Stimulated activated memory B cell treated with anti-CD40 and anti-IgM and Interleukin-4, amounts not matched to agents 10 μg/mL and 1 μg/mL and 100 μg/mL, for 72 hours (primary cell): ENCODE measurements around the gene SEZ6.

Experiments used
- ATAC-seq: fragments of 150-1000 bp; cut with Tn5 transposase; 2 replicates; pipeline ENCODE4 v1.10.0; 2021
- H3K27ac Mint-ChIP-seq: one replicate; pipeline ENCODE4 v1.8.0; 2022; ENCODE audit warnings: mild to moderate bottlenecking, mixed read lengths
- H3K27me3 Mint-ChIP-seq: one replicate; pipeline ENCODE4 v1.8.0; 2022; ENCODE audit warnings: mixed read lengths
- H3K36me3 Mint-ChIP-seq: one replicate; pipeline ENCODE4 v1.8.0; 2022; ENCODE audit warnings: mixed read lengths
- H3K4me1 Mint-ChIP-seq: one replicate; pipeline ENCODE4 v1.8.0; 2022; ENCODE audit warnings: mixed read lengths
- H3K4me3 Mint-ChIP-seq: one replicate; pipeline ENCODE4 v1.8.0; 2022; ENCODE audit warnings: mild to moderate bottlenecking, moderate library complexity, mixed read lengths
- H3K9me3 Mint-ChIP-seq: one replicate; pipeline ENCODE4 v1.8.0; 2022; ENCODE audit warnings: mixed read lengths

Gene SEZ6

GRCh38 chr17:28950752-28951427, 54.9 kb downstream of the SEZ6 start:
- H3K27ac Mint-ChIP-seq, result no peak overlapping the region
- no peaks in the 10 kb centered on the region for H3K27me3 Mint-ChIP-seq
- H3K4me3 Mint-ChIP-seq, result no peak overlapping the region
- no peaks in the 10 kb centered on the region for H3K9me3 Mint-ChIP-seq
- H3K4me1 Mint-ChIP-seq, result peaks cover 24% of the 10 kb centered on the region
- peak; percentile 0 for ATAC-seq
- H3K36me3 Mint-ChIP-seq, result peaks cover 17% of the 10 kb centered on the region

- Mint-ChIP-seq H3K27me3 (no peaks in the 10 kb centered on the region), H3K36me3 (peaks cover 18% of the 10 kb centered on the region), H3K27ac (no peak overlapping the region), H3K4me3 (no peak overlapping the region), H3K4me1 (peaks cover 31% of the 10 kb centered on the region), H3K9me3 (no peaks in the 10 kb centered on the region)
- no peak for ATAC-seq
Observed at GRCh38 chr17:28950017-28950751, 55.6 kb downstream of the SEZ6 start.

- Mint-ChIP-seq H3K27me3 (no peaks in the 10 kb centered on the region), H3K9me3 (no peaks in the 10 kb centered on the region), H3K4me1 (peaks cover 39% of the 10 kb centered on the region), H3K4me3 (no peak overlapping the region), H3K36me3 (peaks cover 20% of the 10 kb centered on the region), H3K27ac (no peak overlapping the region)
- ATAC-seq, result peak; percentile 42
Observed at GRCh38 chr17:28949185-28950016, 56.4 kb downstream of the SEZ6 start.

GRCh38 chr17:28948873-28949184, 57.0 kb downstream of the SEZ6 start:
- Mint-ChIP-seq H3K27ac (no peak overlapping the region), H3K4me3 (no peak overlapping the region), H3K9me3 (no peaks in the 10 kb centered on the region), H3K27me3 (no peaks in the 10 kb centered on the region), H3K36me3 (peaks cover 24% of the 10 kb centered on the region), H3K4me1 (peaks cover 45% of the 10 kb centered on the region)
- ATAC-seq, result no peak

GRCh38 chr17:28948342-28948741, 57.5 kb downstream of the SEZ6 start:
- no peaks in the 10 kb centered on the region for H3K27me3 Mint-ChIP-seq
- peaks cover 49% of the 10 kb centered on the region for H3K4me1 Mint-ChIP-seq

GRCh38 chr17:28947639-28948038, 58.2 kb downstream of the SEZ6 start:
- Mint-ChIP-seq H3K4me1 (peaks cover 55% of the 10 kb centered on the region), H3K27ac (no peak overlapping the region), H3K27me3 (no peaks in the 10 kb centered on the region), H3K4me3 (no peak overlapping the region), H3K36me3 (peaks cover 31% of the 10 kb centered on the region), H3K9me3 (no peaks in the 10 kb centered on the region)
- ATAC-seq, result no peak

More at GRCh38 chr17:28948342-28948741, 57.5 kb downstream of the SEZ6 start:
- ATAC-seq, result no peak
- H3K27ac Mint-ChIP-seq, result no peak overlapping the region
- no peaks in the 10 kb centered on the region for H3K9me3 Mint-ChIP-seq
- no peak overlapping the region for H3K4me3 Mint-ChIP-seq
- peaks cover 29% of the 10 kb centered on the region for H3K36me3 Mint-ChIP-seq

- H3K9me3 Mint-ChIP-seq, result no peaks in the 10 kb centered on the region
- no peak overlapping the region for H3K4me3 Mint-ChIP-seq
- no peak overlapping the region for H3K27ac Mint-ChIP-seq
- no peak for ATAC-seq
- peaks cover 63% of the 10 kb centered on the region for H3K4me1 Mint-ChIP-seq
- peaks cover 40% of the 10 kb centered on the region for H3K36me3 Mint-ChIP-seq
- no peaks in the 10 kb centered on the region for H3K27me3 Mint-ChIP-seq
Observed at GRCh38 chr17:28946239-28946638, 59.6 kb downstream of the SEZ6 start.

- no peaks in the 10 kb centered on the region for H3K9me3 Mint-ChIP-seq
- H3K27me3 Mint-ChIP-seq, result no peaks in the 10 kb centered on the region
- H3K4me3 Mint-ChIP-seq, result peak overlapping the region; percentile 44
- H3K36me3 Mint-ChIP-seq, result peaks cover 35% of the 10 kb centered on the region
- no peak for ATAC-seq
- H3K27ac Mint-ChIP-seq, result peak overlapping the region; percentile 42
- peaks cover 73% of the 10 kb centered on the region for H3K4me1 Mint-ChIP-seq
Observed at GRCh38 chr17:28944862-28945741, 60.7 kb downstream of the SEZ6 start.

- ATAC-seq, result no peak
- peaks cover 79% of the 10 kb centered on the region for H3K4me1 Mint-ChIP-seq
- H3K4me3 Mint-ChIP-seq, result no peak overlapping the region
- H3K36me3 Mint-ChIP-seq, result peaks cover 34% of the 10 kb centered on the region
- H3K9me3 Mint-ChIP-seq, result no peaks in the 10 kb centered on the region
- no peak overlapping the region for H3K27ac Mint-ChIP-seq
- H3K27me3 Mint-ChIP-seq, result no peaks in the 10 kb centered on the region
Observed at GRCh38 chr17:28944343-28944742, 61.5 kb downstream of the SEZ6 start.

- no peak for ATAC-seq
- H3K36me3 Mint-ChIP-seq, result peaks cover 33% of the 10 kb centered on the region
- H3K4me1 Mint-ChIP-seq, result peaks cover 77% of the 10 kb centered on the region
- no peaks in the 10 kb centered on the region for H3K27me3 Mint-ChIP-seq
- no peak overlapping the region for H3K4me3 Mint-ChIP-seq
- H3K9me3 Mint-ChIP-seq, result no peaks in the 10 kb centered on the region
- no peak overlapping the region for H3K27ac Mint-ChIP-seq
Observed at GRCh38 chr17:28942925-28943324, 62.9 kb downstream of the SEZ6 start.

- no peak overlapping the region for H3K27ac Mint-ChIP-seq
- no peak for ATAC-seq
- H3K36me3 Mint-ChIP-seq, result peaks cover 32% of the 10 kb centered on the region
- no peaks in the 10 kb centered on the region for H3K9me3 Mint-ChIP-seq
- no peak overlapping the region for H3K4me3 Mint-ChIP-seq
- peaks cover 79% of the 10 kb centered on the region for H3K4me1 Mint-ChIP-seq
- H3K27me3 Mint-ChIP-seq, result no peaks in the 10 kb centered on the region
Observed at GRCh38 chr17:28941251-28941650, 64.6 kb downstream of the SEZ6 start.

GRCh38 chr17:28940675-28941074, 65.2 kb downstream of the SEZ6 start:
- no peak overlapping the region for H3K4me3 Mint-ChIP-seq
- H3K9me3 Mint-ChIP-seq, result no peaks in the 10 kb centered on the region
- no peak for ATAC-seq
- peaks cover 78% of the 10 kb centered on the region for H3K4me1 Mint-ChIP-seq
- peaks cover 28% of the 10 kb centered on the region for H3K36me3 Mint-ChIP-seq
- no peak overlapping the region for H3K27ac Mint-ChIP-seq
- H3K27me3 Mint-ChIP-seq, result no peaks in the 10 kb centered on the region

GRCh38 chr17:28940142-28940541, 65.7 kb downstream of the SEZ6 start:
- Mint-ChIP-seq H3K36me3 (peaks cover 28% of the 10 kb centered on the region), H3K4me1 (peaks cover 73% of the 10 kb centered on the region), H3K27ac (no peak overlapping the region), H3K27me3 (no peaks in the 10 kb centered on the region), H3K9me3 (no peaks in the 10 kb centered on the region), H3K4me3 (no peak overlapping the region)
- no peak for ATAC-seq

GRCh38 chr17:28938552-28938951, 67.3 kb downstream of the SEZ6 start:
- Mint-ChIP-seq H3K27me3 (no peaks in the 10 kb centered on the region), H3K36me3 (peaks cover 19% of the 10 kb centered on the region), H3K4me1 (peaks cover 64% of the 10 kb centered on the region), H3K9me3 (no peaks in the 10 kb centered on the region), H3K4me3 (no peak overlapping the region), H3K27ac (no peak overlapping the region)
- ATAC-seq, result no peak
